Measurements from ENCODE around the gene FGF21. TPM values are rescaled to one million over a fixed set of nuclear protein-coding genes. Genes with fewer than 3 reads are reported as not detected.
"Not testable (repeated sequence)": the region's sequence is repeated elsewhere in the genome, so short reads cannot be mapped to it uniquely, and the experiment has no call there.

The FGF21 gene
- total and polyA plus RNA-seq, 9 donors = not detected

- H3K4me3 ChIP-seq = no peak overlapping the region
- TF ChIP-seq CTCF (IDR thresholded peaks at IDR 0.05) = no peak
- no peak for TF ChIP-seq EP300 (IDR thresholded peaks at IDR 0.05)
- TF ChIP-seq POLR2A (IDR thresholded peaks at IDR 0.05) = no peak
- H3K27ac ChIP-seq = no peak overlapping the region
- intact Hi-C loops (cut with DNase I) = no loop called here
- no peak for DNase-seq
- H3K27me3 ChIP-seq = no peaks in the 10 kb centered on the region
- H3K4me1 ChIP-seq (ENCODE audit: insufficient read depth) = peaks cover 2% of the 10 kb centered on the region
- WGBS, 3 donors = 85 to 90% (median 86%) methylated on average over 14 of the region's 14 CpGs
- no peaks in the 10 kb centered on the region for H3K9me3 ChIP-seq
- no peaks in the 10 kb centered on the region for H3K36me3 ChIP-seq
These were observed 2.4 kb downstream of the FGF21 start for GRCh38 chr19:48757741-48758144.

- H3K4me3 ChIP-seq = no peak overlapping the region
- no peaks in the 10 kb centered on the region for H3K27me3 ChIP-seq
- no peak overlapping the region for H3K27ac ChIP-seq
- DNase-seq = no peak
- intact Hi-C loops (cut with DNase I) = no loop called here
- no peaks in the 10 kb centered on the region for H3K36me3 ChIP-seq
- no peaks in the 10 kb centered on the region for H3K4me1 ChIP-seq (ENCODE audit: insufficient read depth)
- 61 to 73% (median 69%) methylated on average over 16 of the region's 16 CpGs for WGBS, 3 donors
- H3K9me3 ChIP-seq = no peaks in the 10 kb centered on the region
- TF ChIP-seq CTCF (IDR thresholded peaks at IDR 0.05) (no peak), POLR2A (IDR thresholded peaks at IDR 0.05) (no peak), EP300 (IDR thresholded peaks at IDR 0.05) (no peak)
These were observed 5.3 kb downstream of the FGF21 start for GRCh38 chr19:48760504-48761205.

- H3K36me3 ChIP-seq; H3K9me3 ChIP-seq; H3K4me1 ChIP-seq (ENCODE audit: insufficient read depth); H3K27ac ChIP-seq; DNase-seq; H3K27me3 ChIP-seq; H3K4me3 ChIP-seq; intact Hi-C loops (cut with DNase I): not testable (repeated sequence)
- 21 to 26% (median 21%) methylated on average over 5 of the region's 5 CpGs for WGBS, 3 donors
These were observed 10.5 kb downstream of the FGF21 start for GRCh38 chr19:48765816-48766215.

- H3K4me1 ChIP-seq (ENCODE audit: insufficient read depth); H3K9me3 ChIP-seq; H3K27ac ChIP-seq; H3K27me3 ChIP-seq; DNase-seq; H3K36me3 ChIP-seq; intact Hi-C loops (cut with DNase I); H3K4me3 ChIP-seq: not testable (repeated sequence)
- WGBS, 3 donors = 33 to 36% (median 34%) methylated on average over 6 of the region's 6 CpGs
These were observed 12.9 kb downstream of the FGF21 start for GRCh38 chr19:48768171-48768753.

GRCh38 chr19:48768994-48769713 lies 13.8 kb downstream of the FGF21 start:
- no peak overlapping the region for H3K27ac ChIP-seq
- H3K27me3 ChIP-seq = no peaks in the 10 kb centered on the region
- H3K4me3 ChIP-seq = no peak overlapping the region
- no peak for TF ChIP-seq CTCF (IDR thresholded peaks at IDR 0.05)
- no peak for TF ChIP-seq EP300 (IDR thresholded peaks at IDR 0.05)
- TF ChIP-seq POLR2A (IDR thresholded peaks at IDR 0.05) = no peak
- intact Hi-C loops (cut with DNase I) = no loop called here
- H3K4me1 ChIP-seq (ENCODE audit: insufficient read depth) = peaks cover 8% of the 10 kb centered on the region
- no peaks in the 10 kb centered on the region for H3K9me3 ChIP-seq
- no peaks in the 10 kb centered on the region for H3K36me3 ChIP-seq
- WGBS, 3 donors = 80 to 89% (median 86%) methylated on average over 11 of the region's 11 CpGs
- DNase-seq = no peak
